22Rv1 (cell line): ENCODE measurements around the gene ICAM1.
A peak's percentile ranks its signal among the peaks of the same experiment; 100 is the strongest.

Experiments used
- CTCF ChIP-seq: fragments of 450-650 bp; IDR thresholded peaks from 2 replicates; pipeline ENCODE4 v1.5.1; 2017; ENCODE audit warnings: mild to moderate bottlenecking
- ZFX ChIP-seq: fragments of 450-650 bp; IDR thresholded peaks from 2 replicates; pipeline ENCODE4 v1.6.1; 2017; ENCODE audit warnings: antibody characterized with exemption, borderline replicate concordance

GRCh38 chr19:10228920-10229319 lies 42.0 kb upstream of the ICAM1 start:
- TF ChIP-seq CTCF, result peak; percentile 33; the same call in 1 of the 2 replicates
- TF ChIP-seq ZFX, result no peak
